ENCODE measurements around the gene MAP4K4. TPM values are rescaled to one million over a fixed set of nuclear protein-coding genes. Genes with fewer than 3 reads are reported as not detected.

MAP4K4 gene
- total RNA-seq, 2 donors from 2014 or later: 53.5 to 75.8 TPM

DNA sequence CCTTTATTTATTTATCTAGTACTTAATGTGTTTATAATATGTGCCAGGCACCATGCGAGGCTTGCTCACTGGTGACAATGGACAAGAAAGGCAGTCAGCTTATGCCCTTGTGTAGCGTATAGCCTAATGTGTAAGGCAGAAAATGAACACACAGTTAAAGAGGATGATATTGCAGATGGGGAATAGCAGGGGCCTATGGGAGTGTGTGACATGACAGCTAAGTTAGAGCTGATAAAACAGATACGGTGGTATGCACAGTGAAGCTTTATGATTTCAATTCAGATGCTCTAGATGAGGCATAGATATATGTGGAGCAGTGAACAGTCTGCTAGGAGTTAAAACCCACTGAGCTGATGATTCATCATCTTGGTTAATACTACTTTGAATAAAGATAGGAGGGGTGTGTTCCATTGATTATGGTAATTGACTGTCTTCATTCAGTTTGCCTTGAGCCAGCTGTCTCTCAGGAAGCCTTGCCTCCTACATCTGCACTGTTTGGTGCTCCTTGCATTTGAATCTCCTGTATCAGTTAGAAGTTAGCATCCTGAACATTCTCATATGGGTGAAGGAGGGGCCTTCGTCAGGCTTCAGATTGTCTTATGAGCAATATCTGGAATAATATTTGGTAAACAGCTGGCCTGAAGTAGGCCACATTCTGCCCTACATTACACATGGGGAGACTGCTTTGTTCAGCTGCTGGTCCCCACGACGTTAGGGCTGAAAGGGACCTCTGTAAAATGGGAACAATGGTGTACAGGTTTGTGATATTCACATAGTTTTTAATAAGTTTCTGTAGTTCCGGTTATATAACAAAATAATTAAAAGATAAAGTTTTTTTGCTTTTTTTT, 13.2 kb downstream of the MAP4K4 start:
- intact Hi-C loops (cut with DNase I): no loop called here
- DNase-seq (ENCODE audit: low spot score): no peak

DNA sequence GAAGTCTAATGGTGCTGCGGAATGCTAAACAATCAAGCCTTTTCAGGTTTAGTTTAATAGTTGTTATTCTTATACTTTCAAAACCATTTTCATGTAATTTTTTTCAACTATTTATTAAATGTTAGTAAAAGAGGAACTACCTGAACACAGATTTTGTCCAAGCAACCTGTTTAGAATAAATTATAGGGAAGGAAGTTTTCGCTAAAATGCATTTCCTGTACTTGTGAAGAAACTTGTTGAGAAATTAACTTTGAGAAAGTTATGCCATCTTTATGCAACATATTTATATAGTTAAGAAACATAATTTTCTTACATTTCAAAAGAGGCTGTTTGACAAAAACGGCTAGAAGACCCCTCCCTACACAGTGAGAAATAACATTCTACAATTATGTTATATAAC, 16.6 kb downstream of the MAP4K4 start:
- intact Hi-C loops (cut with DNase I): no loop called here
- DNase-seq (ENCODE audit: low spot score): no peak

DNA sequence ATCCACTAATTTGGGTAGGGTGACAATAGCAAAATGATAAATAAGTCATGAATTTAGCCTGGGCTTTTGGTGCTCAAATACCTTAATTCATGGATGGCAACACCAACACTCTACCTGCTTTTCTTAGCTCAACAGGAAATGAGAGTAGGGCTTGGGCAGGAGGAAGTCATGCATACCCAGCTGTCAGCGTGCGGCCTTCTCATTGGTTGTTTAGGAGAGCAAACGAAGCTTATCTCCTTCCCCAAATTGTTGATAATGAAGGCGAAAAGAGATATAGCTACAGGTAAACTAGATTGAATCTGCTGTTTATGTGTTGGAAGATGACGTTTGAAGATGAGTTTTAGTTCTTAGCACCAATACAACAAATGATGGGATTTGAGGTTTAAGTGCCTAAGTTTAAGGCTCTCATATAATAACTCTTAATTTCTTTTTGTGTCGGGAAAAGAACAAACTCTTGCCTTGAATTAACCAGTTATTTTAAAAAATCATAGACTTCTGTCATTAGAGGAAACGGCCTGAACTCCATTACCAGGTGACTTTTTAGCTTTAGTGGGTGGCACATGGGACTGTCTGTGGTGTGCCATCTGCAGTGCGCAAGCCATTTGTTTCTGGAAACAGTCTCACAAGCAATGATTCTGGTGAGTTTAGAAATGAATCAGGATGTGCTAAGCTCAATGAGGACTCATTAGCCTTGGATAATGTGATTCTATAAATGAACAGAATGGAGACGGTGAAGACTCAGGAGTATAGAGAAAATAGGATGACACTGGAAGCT, 19.8 kb downstream of the MAP4K4 start:
- DNase-seq (ENCODE audit: low spot score): no peak
- intact Hi-C loops (cut with DNase I): no loop called here

DNA sequence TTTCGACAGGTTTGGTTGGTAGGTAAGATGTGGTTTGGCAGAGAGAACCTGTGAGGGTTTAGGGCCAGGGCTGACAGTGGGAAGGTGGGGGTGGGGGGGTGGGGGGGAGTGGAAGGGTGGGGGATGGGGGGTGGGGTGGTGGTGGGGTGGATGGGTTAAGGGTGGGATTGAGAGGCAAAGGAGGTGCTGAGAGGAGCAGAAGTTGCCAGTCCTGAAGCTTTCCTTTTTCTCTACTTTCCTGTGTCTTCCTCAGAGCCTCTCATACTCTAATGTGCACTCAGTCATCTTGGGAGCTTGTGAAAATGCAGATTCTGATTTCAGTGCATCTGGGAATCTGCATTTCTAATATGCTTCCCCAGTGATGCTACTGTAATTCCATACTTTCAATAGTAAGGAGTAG, 21.0 kb downstream of the MAP4K4 start:
- no peak for DNase-seq (ENCODE audit: low spot score)
- intact Hi-C loops (cut with DNase I): no loop called here

DNA sequence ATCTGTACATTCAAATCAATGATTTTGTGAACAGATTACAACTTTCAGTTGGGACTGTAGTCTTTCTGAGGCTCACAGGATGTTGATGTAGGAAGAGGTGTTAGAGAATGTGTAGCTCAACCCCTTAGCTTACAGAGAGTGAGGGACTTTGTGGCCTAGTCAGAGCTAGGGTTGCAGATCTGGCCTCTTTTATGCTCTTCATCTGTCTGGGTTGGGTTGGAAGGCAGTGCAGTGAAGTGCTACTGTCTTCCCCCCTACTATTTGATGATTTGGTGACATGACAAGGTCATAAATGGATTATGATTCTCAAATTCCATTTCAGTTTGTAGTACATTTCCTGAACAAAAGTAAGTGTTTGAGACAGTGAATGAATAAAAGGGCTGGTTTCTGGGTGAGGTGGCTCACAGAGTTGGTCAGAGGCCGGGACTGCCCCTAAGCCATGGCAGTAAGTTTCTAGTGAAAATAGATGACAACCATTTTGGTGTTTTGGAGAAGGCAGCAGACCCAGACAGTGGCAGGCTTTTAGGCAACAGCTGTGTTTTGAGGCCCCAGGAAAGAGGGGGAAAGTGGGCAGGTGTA, 21.6 kb downstream of the MAP4K4 start:
- no peak for DNase-seq (ENCODE audit: low spot score)
- intact Hi-C loops (cut with DNase I): no loop called here

DNA sequence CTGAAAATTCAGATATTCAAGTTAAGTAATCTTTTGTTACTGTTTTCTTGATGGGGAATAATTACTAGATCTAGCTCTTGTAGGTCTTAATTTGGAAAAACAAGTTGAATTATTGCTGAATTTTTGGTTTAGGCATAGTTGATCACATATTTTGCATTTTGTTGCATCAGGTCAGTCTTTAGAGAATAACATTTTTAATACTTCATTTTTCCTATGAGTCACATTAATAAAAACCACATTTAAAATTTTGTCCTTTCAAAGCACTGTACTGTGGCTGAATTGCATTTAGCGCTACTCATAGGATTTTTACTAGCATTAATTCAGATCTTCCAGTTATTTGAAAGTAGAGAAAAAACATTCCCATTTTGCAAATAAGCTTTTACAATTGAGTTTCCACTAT, 23.2 kb downstream of the MAP4K4 start:
- intact Hi-C loops (cut with DNase I): no loop called here
- no peak for DNase-seq (ENCODE audit: low spot score)

DNA sequence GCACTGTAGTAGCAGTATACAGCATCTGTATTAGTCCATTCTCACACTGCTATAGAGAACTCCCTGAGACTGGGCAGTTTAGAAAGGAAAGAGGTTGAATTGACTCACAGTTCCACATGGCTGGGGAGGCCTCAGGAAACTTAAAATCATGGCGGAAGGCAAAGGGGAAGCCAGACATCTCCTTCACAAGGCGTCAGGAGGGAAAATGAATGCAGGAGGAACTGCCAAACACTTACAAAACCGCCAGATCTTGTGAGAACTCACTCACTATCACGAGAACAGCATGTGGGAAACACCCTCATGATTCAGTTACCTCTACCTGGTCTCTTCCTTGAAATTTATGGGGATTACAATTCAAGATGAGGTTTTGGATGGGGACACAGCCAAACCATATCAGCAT, 25.4 kb downstream of the MAP4K4 start:
- DNase-seq (ENCODE audit: low spot score): no peak
- intact Hi-C loops (cut with DNase I): no loop called here

DNA sequence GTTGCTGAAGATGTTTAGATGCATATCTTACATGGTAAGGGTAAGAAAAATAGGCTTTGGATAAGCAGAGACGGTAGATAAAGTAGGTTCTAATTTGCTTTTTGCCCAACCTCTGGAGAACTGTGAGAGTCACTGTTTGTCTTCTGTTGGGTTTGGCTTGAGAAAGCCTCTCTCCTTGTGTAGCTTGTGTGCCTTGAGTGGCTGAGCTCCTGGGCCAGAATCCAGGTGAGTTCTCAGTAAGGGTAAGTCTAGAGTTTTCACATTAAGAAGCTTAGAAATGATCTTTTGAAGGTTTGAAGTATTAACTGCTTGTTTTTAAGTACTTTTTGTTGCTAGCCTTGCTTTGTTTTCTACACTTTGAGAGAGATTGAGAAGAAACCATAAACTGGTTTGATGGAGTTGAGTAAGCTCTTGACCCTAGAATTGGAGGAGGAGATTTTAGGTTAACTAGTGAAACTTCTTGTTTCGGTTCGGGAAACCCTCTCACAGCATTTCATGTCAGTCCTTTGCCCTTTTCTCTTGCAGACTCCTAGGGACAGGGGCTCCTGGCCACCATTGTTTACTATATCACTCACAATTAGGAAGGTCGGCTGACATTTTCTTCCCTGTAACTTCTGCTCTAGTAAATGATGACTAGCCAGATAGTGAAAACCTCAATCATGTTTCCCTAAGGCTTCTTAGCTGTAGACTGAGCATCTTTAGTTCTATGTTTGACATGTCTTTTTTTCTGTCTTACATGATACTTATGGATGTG, 26.0 kb downstream of the MAP4K4 start:
- DNase-seq (ENCODE audit: low spot score): no peak
- intact Hi-C loops (cut with DNase I): no loop called here

DNA sequence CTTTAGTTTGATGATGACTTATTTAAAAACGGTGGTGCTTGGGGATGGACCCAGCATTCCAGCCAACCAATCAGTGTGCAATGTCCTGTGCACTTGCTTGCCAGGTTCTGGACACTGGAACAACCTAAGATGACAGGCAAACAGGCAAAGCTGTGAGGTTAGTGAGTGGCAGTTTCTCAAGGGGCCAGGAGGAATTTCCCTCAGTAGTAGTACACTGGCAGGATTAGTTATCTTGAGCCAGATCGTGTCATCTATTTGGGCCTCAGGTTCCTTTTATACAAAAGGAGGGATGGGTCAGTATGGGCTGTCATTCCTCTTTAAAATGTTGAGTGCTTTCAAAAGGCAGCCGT, 26.6 kb downstream of the MAP4K4 start:
- intact Hi-C loops (cut with DNase I): no loop called here
- DNase-seq (ENCODE audit: low spot score): no peak

DNA sequence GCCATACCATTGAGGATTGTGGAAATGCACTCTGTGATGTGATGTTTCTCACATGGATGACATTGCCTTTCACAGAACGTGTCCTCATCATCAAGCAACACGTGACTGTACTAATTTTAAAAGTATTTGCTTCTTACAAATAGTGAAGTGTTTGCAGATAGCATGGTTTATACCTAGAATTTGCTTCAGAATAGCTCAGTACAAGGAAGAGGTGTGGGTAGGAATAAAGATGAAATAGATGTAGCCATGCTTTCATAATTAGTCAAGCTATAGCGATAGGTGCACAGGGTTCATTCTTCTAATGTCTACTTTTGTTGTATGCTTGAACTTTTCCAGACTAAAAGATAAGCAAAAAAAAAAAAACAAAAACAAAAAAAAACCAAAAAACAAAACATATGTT, 27.5 kb downstream of the MAP4K4 start:
- DNase-seq (ENCODE audit: low spot score): no peak
- intact Hi-C loops (cut with DNase I): no loop called here

DNA sequence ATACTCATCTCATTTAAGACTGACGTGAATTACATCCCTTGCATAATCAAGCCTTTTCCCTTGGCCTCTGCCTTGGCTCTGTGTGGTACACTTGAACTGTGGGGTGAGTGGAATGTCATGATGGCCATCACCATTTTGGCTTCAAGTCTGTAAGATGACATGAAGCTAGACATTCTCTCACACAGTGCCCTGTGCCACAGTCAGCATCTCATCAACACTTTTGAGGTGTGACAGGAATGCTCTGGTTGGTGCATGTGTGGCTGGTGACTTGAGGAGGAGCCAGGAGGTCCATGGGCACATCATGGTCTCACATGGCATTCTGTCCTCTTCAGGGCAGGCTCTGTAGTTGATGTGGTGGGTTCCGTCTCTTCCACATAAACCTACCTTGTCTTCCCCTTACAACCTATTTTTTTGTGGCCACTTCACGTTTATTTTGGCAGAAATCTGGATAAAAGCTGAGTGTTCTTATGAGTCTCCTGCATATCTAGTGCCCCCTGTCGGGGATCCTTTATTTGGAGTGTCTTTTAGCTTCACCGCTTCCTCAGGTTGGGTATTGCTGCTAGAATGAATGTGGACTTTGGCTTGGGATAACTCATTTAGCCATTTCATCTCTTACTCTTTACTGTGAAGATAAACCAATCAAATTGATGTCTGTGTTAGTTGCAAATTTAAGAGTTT, 28.1 kb downstream of the MAP4K4 start:
- intact Hi-C loops (cut with DNase I): no loop called here
- DNase-seq (ENCODE audit: low spot score): no peak

DNA sequence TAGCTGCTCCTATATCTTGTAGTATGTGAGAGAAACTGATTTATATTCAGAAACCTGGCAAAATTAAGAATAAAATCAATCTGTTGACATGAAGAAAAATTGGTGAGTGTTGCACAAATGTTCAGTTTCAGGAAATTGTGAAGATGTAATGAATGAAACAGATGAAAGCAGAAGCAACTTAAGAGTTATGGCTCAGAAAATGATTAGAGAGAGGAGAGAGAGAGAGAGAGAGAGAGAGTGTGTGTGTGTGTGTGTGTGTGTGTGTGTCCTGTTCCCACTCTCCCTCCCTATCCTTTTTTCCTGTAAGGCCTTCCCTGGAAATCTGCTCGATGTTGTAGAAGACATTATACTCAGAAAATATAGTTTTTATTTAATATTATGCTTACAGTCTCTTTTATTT, 31.4 kb downstream of the MAP4K4 start:
- intact Hi-C loops (cut with DNase I): no loop called here
- no peak for DNase-seq (ENCODE audit: low spot score)

DNA sequence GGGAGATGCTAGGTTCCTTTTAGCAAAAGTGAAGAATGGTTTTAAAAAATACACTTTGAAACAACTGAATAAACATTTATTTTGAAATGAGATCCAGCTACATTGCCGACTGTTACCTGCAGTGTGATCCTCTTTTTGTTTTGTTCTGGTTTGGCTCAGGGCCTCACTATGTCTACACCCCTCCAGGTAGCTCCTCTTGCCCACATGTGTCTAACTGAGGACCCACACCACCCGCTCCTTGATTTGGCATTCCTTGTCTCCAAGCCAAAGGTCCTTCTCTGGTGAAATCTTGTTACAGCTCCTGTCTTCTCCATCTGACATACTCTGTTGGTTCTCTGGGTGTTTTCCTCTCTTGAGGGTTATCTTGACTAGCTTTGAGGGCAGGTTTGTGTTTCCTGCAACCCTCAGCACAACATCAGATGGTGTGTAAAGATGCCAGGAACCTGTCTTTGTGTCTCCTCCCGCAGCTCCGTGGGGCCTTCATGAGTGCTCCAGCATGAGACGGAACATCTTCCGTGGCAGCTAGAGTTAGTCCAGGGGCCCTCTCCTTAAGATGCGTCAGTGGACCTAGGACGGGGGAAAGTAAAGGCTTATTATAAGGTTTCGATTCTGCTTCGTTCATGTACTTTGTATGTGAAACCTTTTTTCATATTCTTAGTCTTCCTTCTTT, 32.1 kb downstream of the MAP4K4 start:
- no peak for DNase-seq (ENCODE audit: low spot score)
- intact Hi-C loops (cut with DNase I): no loop called here

DNA sequence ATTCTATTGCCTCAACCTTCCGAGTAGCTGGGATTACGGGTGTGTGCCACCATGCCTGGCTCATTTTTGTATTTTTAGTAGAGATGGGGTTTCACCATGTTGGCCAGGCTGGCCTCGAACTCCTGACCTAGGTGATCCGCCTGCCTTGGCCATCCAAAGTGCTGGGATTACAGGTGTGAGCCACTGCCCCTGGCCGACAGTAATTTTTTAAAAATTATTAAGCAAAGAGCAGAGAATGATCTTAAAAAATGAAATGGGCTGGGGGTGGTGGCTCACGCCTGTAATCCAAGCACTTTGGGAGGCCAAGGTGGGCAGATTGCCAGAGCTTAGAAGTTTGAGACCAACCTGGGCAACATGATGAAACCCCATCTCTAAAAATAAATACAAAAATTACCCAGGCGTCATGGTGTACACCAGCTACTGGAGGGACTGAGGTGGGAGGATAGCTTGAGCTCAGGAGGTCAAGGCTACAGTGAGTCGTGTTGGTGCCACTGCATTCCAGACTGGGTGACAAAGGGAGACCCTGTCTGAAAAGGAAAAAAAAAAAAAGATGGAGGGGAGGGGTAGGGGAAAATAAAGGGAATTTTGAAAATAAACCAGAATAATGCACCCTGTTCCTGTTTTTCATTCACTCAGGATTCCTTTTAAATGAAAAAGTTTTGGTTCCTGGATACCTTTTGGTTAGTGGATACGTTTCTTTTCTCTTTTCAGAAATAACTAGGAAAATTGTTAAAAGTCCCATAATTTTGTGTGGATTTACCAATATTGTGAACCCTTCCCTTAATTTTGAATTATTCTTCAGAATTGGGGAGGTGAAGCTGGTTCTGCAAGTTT, 33.9 kb downstream of the MAP4K4 start:
- intact Hi-C loops (cut with DNase I): no loop called here
- DNase-seq (ENCODE audit: low spot score): no peak

DNA sequence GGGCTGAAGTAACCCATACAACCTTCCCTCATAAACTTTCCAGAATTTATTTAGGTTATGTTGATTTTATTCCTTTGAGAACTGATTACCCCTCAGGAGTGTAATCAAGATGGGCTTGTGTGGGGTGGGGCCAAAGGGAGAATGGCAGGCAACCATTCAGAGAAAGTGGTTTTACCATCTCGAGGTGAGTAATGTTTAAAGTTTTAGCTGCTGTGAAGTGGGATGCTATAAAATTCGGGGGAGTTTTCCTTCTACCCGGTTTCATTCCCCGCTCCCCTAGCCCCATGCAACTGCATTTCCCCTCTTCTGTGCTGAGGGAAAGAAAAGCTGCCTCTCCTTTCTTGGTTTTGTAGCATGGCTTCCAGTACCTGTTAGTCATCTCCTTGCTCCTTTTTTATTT, 34.7 kb downstream of the MAP4K4 start:
- intact Hi-C loops (cut with DNase I): no loop called here
- DNase-seq (ENCODE audit: low spot score): no peak

DNA sequence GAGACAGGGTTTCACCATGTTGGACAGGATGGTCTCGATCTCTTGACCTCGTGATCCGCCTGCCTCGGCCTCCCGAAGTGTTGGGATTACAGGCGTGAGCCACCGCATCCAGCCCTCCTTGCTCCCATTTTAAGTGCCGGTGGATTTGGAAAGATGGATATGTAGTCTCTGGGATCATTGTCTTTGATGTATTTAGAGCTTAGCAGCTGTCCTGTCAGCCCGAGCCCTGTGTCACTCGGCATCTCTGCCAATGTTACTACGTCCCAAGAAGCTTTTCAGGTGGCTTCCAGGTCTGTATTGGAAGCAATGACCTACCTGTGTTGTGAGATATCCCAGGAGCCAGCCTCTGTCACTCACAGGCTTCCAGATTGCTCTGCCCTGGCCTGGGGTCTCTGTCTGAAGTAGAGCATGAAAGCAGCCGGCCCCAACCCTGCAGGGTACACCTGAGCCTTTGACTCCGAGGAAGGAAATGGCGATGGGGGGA, 35.3 kb downstream of the MAP4K4 start:
- no peak for DNase-seq (ENCODE audit: low spot score)
- intact Hi-C loops (cut with DNase I): no loop called here

DNA sequence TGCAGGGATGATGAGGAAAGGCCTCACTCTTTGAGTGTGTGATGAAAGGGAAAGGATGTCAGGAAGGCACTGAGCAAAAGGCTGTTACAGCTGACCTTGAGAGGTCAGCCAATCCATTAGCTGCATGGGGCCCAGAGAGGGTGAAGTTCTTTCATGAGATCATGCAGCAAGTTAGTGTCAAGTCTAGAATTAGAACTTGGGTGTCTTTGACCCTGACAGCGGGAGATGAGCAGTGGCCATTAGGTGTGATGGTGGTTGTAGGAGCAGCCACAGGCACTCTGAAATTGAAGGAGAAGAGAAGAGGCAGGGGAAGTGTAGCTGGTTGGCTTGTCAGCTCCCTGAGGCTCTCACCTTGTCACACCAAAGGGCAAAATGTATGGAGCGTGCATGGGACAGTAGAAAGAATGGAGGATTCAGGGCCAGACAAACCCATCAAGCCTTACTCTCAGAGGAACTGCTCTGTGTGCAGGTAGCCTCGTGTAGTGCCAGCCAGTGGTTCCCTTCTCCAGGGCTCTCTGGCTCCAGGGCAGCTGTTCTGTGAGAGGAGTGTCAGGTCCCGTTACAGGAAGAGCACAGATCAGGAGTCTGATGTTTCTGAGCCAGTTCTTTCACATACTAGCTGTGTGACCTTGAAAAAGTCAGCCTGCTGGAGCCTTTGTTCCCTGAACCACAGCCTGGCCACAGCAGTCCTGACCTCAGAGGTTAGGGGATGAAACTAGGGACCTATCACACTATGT, 35.9 kb downstream of the MAP4K4 start:
- intact Hi-C loops (cut with DNase I): no loop called here
- no peak for DNase-seq (ENCODE audit: low spot score)
